ENCODE measurements around the gene CBX1. TPM values are rescaled to one million over a fixed set of nuclear protein-coding genes. Genes with fewer than 3 reads are reported as not detected.
A peak's percentile ranks its signal among the peaks of the same experiment; 100 is the strongest.

Gene CBX1
- total RNA-seq, 1 donor from 2014 or later = 20.2 TPM

- H3K27ac ChIP-seq = no peak overlapping the region
- no peaks in the 10 kb centered on the region for H3K9me3 ChIP-seq
- H3K36me3 ChIP-seq = no peaks in the 10 kb centered on the region
- intact Hi-C loops (cut with DNase I) = no loop called here
- TF ChIP-seq CTCF (IDR thresholded peaks at IDR 0.05) = no peak
- H3K4me1 ChIP-seq = peaks cover 7 to 12% of the 10 kb centered on the region in 2 donors
- no peak overlapping the region for H3K4me3 ChIP-seq
- no peaks in the 10 kb centered on the region for H3K27me3 ChIP-seq
- no peak for DNase-seq (ENCODE audit: low spot score in 2 of 2)
Measured at GRCh38 chr17:48044851-48045250, 56.4 kb downstream of the CBX1 start.

- peaks cover 0 to 7% of the 10 kb centered on the region in 2 donors for H3K4me1 ChIP-seq
- TF ChIP-seq CTCF (IDR thresholded peaks at IDR 0.05) = no peak
- no peak overlapping the region for H3K4me3 ChIP-seq
- H3K36me3 ChIP-seq = no peaks in the 10 kb centered on the region
- H3K9me3 ChIP-seq = no peaks in the 10 kb centered on the region
- no peaks in the 10 kb centered on the region for H3K27me3 ChIP-seq
- intact Hi-C loops (cut with DNase I) = no loop called here
- no peak overlapping the region for H3K27ac ChIP-seq
- DNase-seq (ENCODE audit: low spot score in 2 of 2) = no peak
Measured at GRCh38 chr17:48043176-48043575, 58.1 kb downstream of the CBX1 start.

GRCh38 chr17:48038687-48039086 lies 62.6 kb downstream of the CBX1 start:
- H3K9me3 ChIP-seq = no peaks in the 10 kb centered on the region
- no peaks in the 10 kb centered on the region for H3K27me3 ChIP-seq
- no peak overlapping the region for H3K4me3 ChIP-seq
- H3K36me3 ChIP-seq = no peaks in the 10 kb centered on the region
- peaks cover 5 to 9% of the 10 kb centered on the region in 2 donors for H3K4me1 ChIP-seq
- no peak overlapping the region for H3K27ac ChIP-seq
- no peak for TF ChIP-seq CTCF (IDR thresholded peaks at IDR 0.05)
- intact Hi-C loops (cut with DNase I) = no loop called here
- DNase-seq (ENCODE audit: low spot score in 2 of 2) = no peak

- TF ChIP-seq CTCF (IDR thresholded peaks at IDR 0.05) = no peak
- intact Hi-C loops (cut with DNase I) = loop anchor here (1.0 to 2.0 kb wide), 2 partner anchors 15 to 36 kb away; no protein-coding TSS in a partner anchor
- peak overlapping the region; percentile 66 to 83 for H3K27ac ChIP-seq
Measured at GRCh38 chr17:48037838-48038323, 63.4 kb downstream of the CBX1 start.

GRCh38 chr17:48037036-48037837 lies 64.0 kb downstream of the CBX1 start, which contains the start of gene COPZ2:
Gene COPZ2 (minus strand): TSS chr17:48037797. CDS start chr17:48037777, 20 bp downstream.
- no peaks in the 10 kb centered on the region for H3K9me3 ChIP-seq
- peak within 1 kb of the TSS; percentile 77 to 83 for H3K27ac ChIP-seq
- H3K27me3 ChIP-seq = no peaks in the 10 kb centered on the region
- peak within 1 kb of the TSS; percentile 67 to 69 for H3K4me3 ChIP-seq
- peaks cover 5 to 9% of the 10 kb centered on the region in 2 donors for H3K4me1 ChIP-seq
- no peaks in the 10 kb centered on the region for H3K36me3 ChIP-seq
- peak; percentile 40 to 56 (median 50) for TF ChIP-seq CTCF (IDR thresholded peaks at IDR 0.05)
- DNase-seq (ENCODE audit: low spot score in 2 of 2) = peak; percentile 21 to 88
- intact Hi-C loops (cut with DNase I) = loop anchor here (1.0 to 2.0 kb wide), 2 partner anchors 16 to 37 kb away; no protein-coding TSS in a partner anchor

More at GRCh38 chr17:48037838-48038323, 63.4 kb downstream of the CBX1 start:
- Histone ChIP-seq H3K4me1 (peaks cover 5 to 9% of the 10 kb centered on the region in 2 donors), H3K36me3 (no peaks in the 10 kb centered on the region), H3K27me3 (no peaks in the 10 kb centered on the region), H3K4me3 (peak overlapping the region; percentile 67 to 69), H3K9me3 (no peaks in the 10 kb centered on the region)
- DNase-seq (ENCODE audit: low spot score in 2 of 2) = no peak
